ENCODE data around the gene AADAT.

Gene AADAT

GRCh38 chr4:170035845-170036244 is 53.9 kb downstream of the AADAT start:
- H3K4me3 ChIP-seq (ENCODE audit: low read depth, low read length) = no peak overlapping the region
- DNase-seq (ENCODE audit: low read depth) = no peak
- no peak for TF ChIP-seq CTCF (IDR thresholded peaks at IDR 0.05; ENCODE audit: control insufficient read depth, extremely low read depth, insufficient read depth)

GRCh38 chr4:170035231-170035630 is 54.5 kb downstream of the AADAT start:
- DNase-seq (ENCODE audit: low read depth) = no peak
- no peak for TF ChIP-seq CTCF (IDR thresholded peaks at IDR 0.05; ENCODE audit: control insufficient read depth, extremely low read depth, insufficient read depth)
- H3K4me3 ChIP-seq (ENCODE audit: low read depth, low read length) = no peak overlapping the region

- no peak for TF ChIP-seq CTCF (IDR thresholded peaks at IDR 0.05; ENCODE audit: control insufficient read depth, extremely low read depth, insufficient read depth)
- H3K4me3 ChIP-seq (ENCODE audit: low read depth, low read length) = no peak overlapping the region
- no peak for DNase-seq (ENCODE audit: low read depth)
These were observed 55.8 kb downstream of the AADAT start for GRCh38 chr4:170033999-170034398.

- H3K4me3 ChIP-seq (ENCODE audit: low read depth, low read length) = no peak overlapping the region
- TF ChIP-seq CTCF (IDR thresholded peaks at IDR 0.05; ENCODE audit: control insufficient read depth, extremely low read depth, insufficient read depth) = no peak
- no peak for DNase-seq (ENCODE audit: low read depth)
These were observed 59.6 kb downstream of the AADAT start for GRCh38 chr4:170030121-170030520.

GRCh38 chr4:170027181-170027829 is 62.5 kb downstream of the AADAT start:
- TF ChIP-seq CTCF (IDR thresholded peaks at IDR 0.05; ENCODE audit: control insufficient read depth, extremely low read depth, insufficient read depth) = no peak
- peak; percentile 87 for DNase-seq (ENCODE audit: low read depth)
- peak overlapping the region; percentile 87 for H3K4me3 ChIP-seq (ENCODE audit: low read depth, low read length)

GRCh38 chr4:170026253-170027021 is 63.3 kb downstream of the AADAT start, which contains the start of gene MFAP3L:
Gene MFAP3L (minus strand): TSS chr4:170026395. CDS start chr4:170005877, 20,518 bp downstream.
- DNase-seq (ENCODE audit: low read depth) = peak; percentile 69
- H3K4me3 ChIP-seq (ENCODE audit: low read depth, low read length) = peak within 1 kb of the TSS; percentile 87
- TF ChIP-seq CTCF (IDR thresholded peaks at IDR 0.05; ENCODE audit: control insufficient read depth, extremely low read depth, insufficient read depth) = peak; percentile 59
